HG03575 (cell line): ENCODE results near the gene SYT12.
"Not testable (repeated sequence)": the region's sequence is repeated elsewhere in the genome, so short reads cannot be mapped to it uniquely, and the experiment has no call there.

Source experiments
- ATAC-seq: cut with Tn5 transposase; IDR thresholded peaks from one replicate; pipeline ENCODE4 v1.9.1; 2021; ENCODE audit not compliant: unreplicated experiment, insufficient number of reproducible peaks, low FRiP score; ENCODE audit errors: extremely low read depth

The SYT12 gene

GRCh38 chr11:66992041-66992440 lies 30.9 kb upstream of the SYT12 start:
- ATAC-seq: no peak

GRCh38 chr11:66996609-66997273 lies 26.2 kb upstream of the SYT12 start:
- no peak for ATAC-seq

- ATAC-seq: no peak
Observed at GRCh38 chr11:66999555-66999954, 23.4 kb upstream of the SYT12 start.

- no peak for ATAC-seq
Observed at GRCh38 chr11:67001332-67001731, 21.6 kb upstream of the SYT12 start.

GRCh38 chr11:67002297-67002913 lies 20.5 kb upstream of the SYT12 start:
- no peak for ATAC-seq

GRCh38 chr11:67002921-67003411 lies 20.0 kb upstream of the SYT12 start:
- ATAC-seq: no peak

GRCh38 chr11:67005200-67005599 lies 17.7 kb upstream of the SYT12 start:
- not testable (repeated sequence) for ATAC-seq

GRCh38 chr11:67006029-67006884 lies 16.7 kb upstream of the SYT12 start:
- ATAC-seq: no peak

- ATAC-seq: no peak
Observed at GRCh38 chr11:67007126-67007525, 15.8 kb upstream of the SYT12 start.

- no peak for ATAC-seq
Observed at GRCh38 chr11:67010296-67010905, 12.5 kb upstream of the SYT12 start.

GRCh38 chr11:67013511-67014045 lies 9.4 kb upstream of the SYT12 start:
- ATAC-seq: no peak

- ATAC-seq: no peak
Observed at GRCh38 chr11:67014343-67014742, 8.6 kb upstream of the SYT12 start.

- no peak for ATAC-seq
Observed at GRCh38 chr11:67015048-67015447, 7.9 kb upstream of the SYT12 start.

- ATAC-seq: no peak
Observed at GRCh38 chr11:67016550-67016949, 6.4 kb upstream of the SYT12 start.

- ATAC-seq: no peak
Observed at GRCh38 chr11:67020949-67021348, 2.0 kb upstream of the SYT12 start.

- no peak for ATAC-seq
Observed at GRCh38 chr11:67022341-67022933, 497 bp upstream of the SYT12 start.

- no peak for ATAC-seq
Observed at GRCh38 chr11:67023957-67024353, 1.0 kb downstream of the SYT12 start.

GRCh38 chr11:67024410-67024809 lies 1.5 kb downstream of the SYT12 start:
- ATAC-seq: no peak

- ATAC-seq: no peak
Observed at GRCh38 chr11:67024966-67025365, 2.0 kb downstream of the SYT12 start.
